LNCAP (cell line): ENCODE results near the gene POU6F2.

Experiments used
- CTCF ChIP-seq: fragments of 450-650 bp; IDR thresholded peaks from 2 replicates; pipeline ENCODE4 v1.5.1; 2017; ENCODE audit warnings: mild to moderate bottlenecking

POU6F2 gene

GRCh38 chr7:39488467-39489393 lies 511.0 kb downstream of the POU6F2 start:
- no peak for TF ChIP-seq CTCF

DNA sequence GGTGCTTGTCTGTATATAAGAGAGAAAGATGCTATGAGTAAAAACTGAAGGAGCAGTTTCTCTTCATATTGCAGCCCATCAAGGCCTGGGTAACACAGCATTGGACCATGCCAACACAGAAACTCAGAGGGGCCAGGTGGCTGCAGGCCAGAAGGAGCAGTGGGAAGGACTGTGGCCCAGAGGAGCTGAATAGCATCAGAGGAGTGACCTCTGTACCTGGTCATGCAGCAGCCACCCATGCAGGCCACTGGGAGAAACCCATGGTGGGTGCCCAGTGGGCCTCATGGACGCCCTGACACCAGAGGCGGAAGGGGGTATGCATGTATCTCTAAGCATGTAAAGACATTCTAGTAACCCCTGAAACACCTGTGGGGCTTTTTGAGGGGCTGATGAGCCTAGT lies 512.6 kb downstream of the POU6F2 start:
- TF ChIP-seq CTCF: no peak

- no peak for TF ChIP-seq CTCF
Measured at GRCh38 chr7:39493934-39494333, 516.2 kb downstream of the POU6F2 start.

DNA sequence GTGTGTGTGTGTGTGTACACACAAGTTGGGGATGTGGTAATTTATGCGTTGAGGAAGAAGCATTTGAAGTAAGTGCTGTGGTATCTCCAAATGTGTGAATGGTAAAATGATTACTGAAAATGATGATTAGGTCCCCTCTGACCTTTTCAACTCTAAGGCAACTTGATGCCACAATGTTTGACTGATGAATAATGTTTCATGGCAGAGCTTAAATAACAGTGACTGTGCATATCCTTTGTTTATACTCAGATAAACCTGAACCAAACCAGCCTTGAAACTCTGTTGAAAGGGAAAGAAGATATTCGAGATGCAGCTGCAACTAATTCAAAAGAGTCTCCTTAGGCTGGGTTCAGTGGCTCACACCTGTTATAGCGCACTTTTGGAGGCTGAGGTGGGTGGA lies 523.6 kb downstream of the POU6F2 start:
- TF ChIP-seq CTCF: no peak

- no peak for TF ChIP-seq CTCF
Measured at GRCh38 chr7:39504963-39505362, 527.3 kb downstream of the POU6F2 start.

- TF ChIP-seq CTCF: no peak
Measured at GRCh38 chr7:39507866-39508551, 530.3 kb downstream of the POU6F2 start.

GRCh38 chr7:39509436-39509835 lies 531.7 kb downstream of the POU6F2 start:
- TF ChIP-seq CTCF: no peak
